NCI-H460 (cell line): ENCODE results near the gene IDH1. TPM values are rescaled to one million over a fixed set of nuclear protein-coding genes. Genes with fewer than 3 reads are reported as not detected.
"Not testable (repeated sequence)": the region's sequence is repeated elsewhere in the genome, so short reads cannot be mapped to it uniquely, and the experiment has no call there.

Source experiments
- DNase-seq: peaks from one replicate; pipeline ENCODE4 v3.0.0-alpha.2; 2016; ENCODE audit warnings: low read depth; ENCODE audit errors: extremely low read depth
- total RNA-seq: library from RNA; depleted of rRNA; stranded (reverse); fragments of >200 nt; shearing (Covaris generic); gene quantifications from 2 replicates; pipeline ENCODE4 v1.2.3, GENCODE V29; 2014

IDH1 gene
- total RNA-seq, 1 experiment from 2014 or later, result 937 TPM

- DNase-seq, result not testable (repeated sequence)
Observed at GRCh38 chr2:208256849-208257813, 2.3 kb upstream of the IDH1 start.

- DNase-seq, result no peak
Observed at GRCh38 chr2:208256192-208256782, 1.4 kb upstream of the IDH1 start.

GRCh38 chr2:208255557-208256106, 761 bp upstream of the IDH1 start:
- no peak for DNase-seq

- DNase-seq, result peak; percentile 95
Observed at GRCh38 chr2:208254118-208254870, 577 bp downstream of the IDH1 start.

- DNase-seq, result no peak
Observed at GRCh38 chr2:208253600-208254117, 1.2 kb downstream of the IDH1 start.

- DNase-seq, result peak; percentile 62
Observed at GRCh38 chr2:208252716-208253492, 2.0 kb downstream of the IDH1 start.

GRCh38 chr2:208251098-208251497, 3.8 kb downstream of the IDH1 start:
- no peak for DNase-seq

GRCh38 chr2:208250388-208250787, 4.5 kb downstream of the IDH1 start:
- DNase-seq, result no peak

- no peak for DNase-seq
Observed at GRCh38 chr2:208249296-208249695, 5.6 kb downstream of the IDH1 start.

- DNase-seq, result no peak
Observed at GRCh38 chr2:208248601-208249000, 6.3 kb downstream of the IDH1 start.

- no peak for DNase-seq
Observed at GRCh38 chr2:208245746-208246145, 9.1 kb downstream of the IDH1 start.

GRCh38 chr2:208244422-208244821, 10.4 kb downstream of the IDH1 start:
- DNase-seq, result no peak

GRCh38 chr2:208240619-208241209, 14.2 kb downstream of the IDH1 start:
- DNase-seq, result no peak

- DNase-seq, result no peak
Observed at GRCh38 chr2:208239770-208240493, 14.9 kb downstream of the IDH1 start.

- no peak for DNase-seq
Observed at GRCh38 chr2:208235860-208236259, 19.0 kb downstream of the IDH1 start.

GRCh38 chr2:208234786-208235185, 20.1 kb downstream of the IDH1 start:
- DNase-seq, result no peak

- DNase-seq, result no peak
Observed at GRCh38 chr2:208228476-208228875, 26.4 kb downstream of the IDH1 start.

GRCh38 chr2:208227581-208228232, 27.2 kb downstream of the IDH1 start:
- DNase-seq, result no peak
